HCT116 (cell line): ENCODE results near the gene WBP2NL. TPM values are rescaled to one million over a fixed set of nuclear protein-coding genes. Genes with fewer than 3 reads are reported as not detected.

Experiments used
- ATAC-seq: fragments of 200-7000 bp; cut with Tn5 transposase; 2 replicates; pipeline ENCODE4 v1.9.1; 2020; ENCODE audit warnings: mild to moderate bottlenecking, moderate library complexity
- BruUV-seq: library from RNA; stranded (reverse); fragments of 400-500 nt; replicated peaks from 2 replicates; lab custom pipeline; 2021; lab: Mats Ljungman, UMichigan
- CTCF ChIA-PET: fragments of 300-600 bp; sonication (Branson Sonifier 250); formaldehyde crosslinking; loops from one replicate; lab custom pipeline; 2021; ENCODE audit warnings: antibody characterized with exemption; lab: Charles Lee
- POLR2A ChIA-PET: fragments of 300-600, 350-600 bp; sonication (Branson Sonifier 250); formaldehyde crosslinking; loops from one replicate; lab custom pipeline; 2021; ENCODE audit warnings: antibody characterized with exemption; lab: Charles Lee
- RAD21 ChIA-PET, 2 experiments: fragments of 300-600 bp; sonication (Branson Sonifier 250); formaldehyde crosslinking; loops; one replicate each; lab custom pipeline; 2023; ENCODE audit warnings: low total read pairs in 2 of 2; ENCODE audit not compliant: uncharacterized antibody in 2 of 2, unreplicated experiment in 2 of 2, low non-redundant PET in 1 of 2; lab: Charles Lee
- DNase-seq: peaks from one replicate; pipeline ENCODE4 v3.0.0-alpha.2; 2010; ENCODE audit warnings: low read depth, low spot score
- H2AFZ ChIP-seq: fragments of 200-600 bp; shearing (Covaris generic), sonication (generic); 2 replicates; pipeline ENCODE4 v1.6.1; 2017; ENCODE audit warnings: low read depth, mixed run types, mixed read lengths, antibody characterized with exemption, low read length; ENCODE audit not compliant: poor library complexity, severe bottlenecking
- H3K27ac ChIP-seq: 2 replicates; pipeline ENCODE4 v1.5.1; 2012; ENCODE audit warnings: low read depth, low read length
- H3K27me3 ChIP-seq: fragments of 200-600 bp; sonication (generic); 2 replicates; pipeline ENCODE4 v1.6.1; 2016; ENCODE audit warnings: mixed run types, low read length, mixed read lengths; ENCODE audit not compliant: insufficient read depth
- H3K36me3 ChIP-seq, 2 experiments: fragments of 200-500 bp in 1 of 2; fragments of 200-600 bp in 1 of 2; sonication (Bioruptor generic) in 1 of 2; sonication (generic) in 1 of 2; 2 replicates each; pipeline versions ENCODE4 v1.5.1 to v1.6.1; 2014 to 2016; ENCODE audit warnings: low read length in 2 of 2, inconsistent platforms in 1 of 2, mixed read lengths in 1 of 2, mixed run types in 1 of 2; ENCODE audit not compliant: insufficient read depth in 2 of 2, control insufficient read depth in 1 of 2
- H3K4me1 ChIP-seq, 2 experiments: fragments of 200-600 bp in 1 of 2; sonication (generic) in 1 of 2; 2 replicates each; pipeline versions ENCODE4 v1.5.1 to v1.6.1; 2012 to 2017; ENCODE audit warnings: low read length in 2 of 2, inconsistent platforms in 1 of 2, mild to moderate bottlenecking in 1 of 2, mixed read lengths in 1 of 2, mixed run types in 1 of 2, moderate library complexity in 1 of 2; ENCODE audit not compliant: insufficient read depth in 2 of 2, control insufficient read depth in 1 of 2
- H3K4me2 ChIP-seq: fragments of 200-600 bp; sonication (generic); 2 replicates; pipeline ENCODE4 v1.6.1; 2017; ENCODE audit warnings: mixed run types, low read length, mixed read lengths
- H3K4me3 ChIP-seq, 2 experiments: fragments of 200-600 bp in 1 of 2; sonication (generic) in 1 of 2; replicated peaks in 1 of 2; 2 replicates each; pipeline ENCODE4 v1.5.1; 2011 to 2016; ENCODE audit warnings: low read length in 2 of 2, control low read depth in 1 of 2, low read depth in 1 of 2, mild to moderate bottlenecking in 1 of 2, mixed read lengths in 1 of 2, mixed run types in 1 of 2
- H3K79me2 ChIP-seq: fragments of 200-600 bp; sonication (generic); 2 replicates; pipeline ENCODE4 v1.6.1; 2017; ENCODE audit warnings: mild to moderate bottlenecking, mixed run types, low read length, moderate library complexity, mixed read lengths; ENCODE audit not compliant: insufficient read depth
- H3K9ac ChIP-seq: fragments of 200-600 bp; sonication (generic); 2 replicates; pipeline ENCODE4 v1.6.1; 2016; ENCODE audit warnings: low read length, mixed read lengths
- H3K9me2 ChIP-seq: fragments of 200-600 bp; sonication (generic), shearing (Covaris generic); 2 replicates; pipeline ENCODE4 v1.6.1; 2017; ENCODE audit warnings: mixed run types, mild to moderate bottlenecking, moderate library complexity; ENCODE audit not compliant: insufficient read depth
- H3K9me3 ChIP-seq, 2 experiments: fragments of 200-500 bp in 1 of 2; fragments of 200-600 bp in 1 of 2; sonication (Bioruptor generic) in 1 of 2; sonication (generic) in 1 of 2; 2 replicates each; pipeline ENCODE4 v1.6.1; 2014 to 2017; ENCODE audit warnings: low read length in 2 of 2, mixed read lengths in 2 of 2, inconsistent platforms in 1 of 2, low read depth in 1 of 2, mild to moderate bottlenecking in 1 of 2, mixed run types in 1 of 2, moderate library complexity in 1 of 2; ENCODE audit not compliant: control insufficient read depth in 1 of 2, insufficient read depth in 1 of 2
- H4K20me1 ChIP-seq: fragments of 200-600 bp; sonication (generic), shearing (Covaris generic); 2 replicates; pipeline ENCODE4 v1.6.1; 2017; ENCODE audit warnings: mixed run types, mild to moderate bottlenecking, moderate library complexity; ENCODE audit not compliant: insufficient read depth
- CBX3 ChIP-seq: IDR thresholded peaks from 2 replicates; pipeline ENCODE4 v1.6.1; 2012; ENCODE audit warnings: low read depth
- CEBPB ChIP-seq: IDR thresholded peaks from 2 replicates; pipeline ENCODE4 v1.6.1; 2012; ENCODE audit warnings: low read depth
- ELF1 ChIP-seq: IDR thresholded peaks from 2 replicates; pipeline ENCODE4 v1.6.1; 2012; ENCODE audit warnings: low read depth, borderline replicate concordance
- EZH2 ChIP-seq: fragments of 200-600 bp; sonication (generic); IDR thresholded peaks from 2 replicates; pipeline ENCODE4 v1.6.1; 2017; ENCODE audit warnings: antibody characterized with exemption, mixed run types
- EZH2phosphoT487 ChIP-seq: fragments of 200-600 bp; IDR thresholded peaks from 2 replicates; pipeline ENCODE4 v1.6.1; 2018; ENCODE audit warnings: antibody characterized with exemption, borderline replicate concordance
- FOSL1 ChIP-seq: IDR thresholded peaks from 2 replicates; pipeline ENCODE4 v1.6.1; 2012; ENCODE audit warnings: low read depth
- POLR2A ChIP-seq: IDR thresholded peaks from 2 replicates; pipeline ENCODE4 v1.7.0; 2011; ENCODE audit warnings: borderline replicate concordance; ENCODE audit not compliant: insufficient read depth, insufficient read length; ENCODE audit errors: extremely low read depth
- POLR2AphosphoS5 ChIP-seq: IDR thresholded peaks from 2 replicates; pipeline ENCODE4 v1.6.1; 2011; ENCODE audit warnings: mild to moderate bottlenecking, low read depth, low read length, moderate library complexity
- RAD21 ChIP-seq: IDR thresholded peaks from 2 replicates; pipeline ENCODE4 v1.6.1; 2012; ENCODE audit warnings: low read depth, mild to moderate bottlenecking
- SIN3A ChIP-seq: IDR thresholded peaks from 2 replicates; pipeline ENCODE4 v1.6.1; 2012; ENCODE audit warnings: low read depth
- SRF ChIP-seq: IDR thresholded peaks from 2 replicates; pipeline ENCODE4 v1.6.1; 2012; ENCODE audit warnings: low read depth
- YY1 ChIP-seq: IDR thresholded peaks from 2 replicates; pipeline ENCODE4 v1.6.1; 2011; ENCODE audit warnings: low read length, low read depth, moderate library complexity, mild to moderate bottlenecking; ENCODE audit not compliant: insufficient replicate concordance; ENCODE audit errors: extremely low read depth
- ZBTB33 ChIP-seq: IDR thresholded peaks from 2 replicates; pipeline ENCODE4 v1.6.1; 2011; ENCODE audit warnings: mild to moderate bottlenecking, low read length, moderate library complexity; ENCODE audit not compliant: insufficient replicate concordance; ENCODE audit errors: extremely low read depth
- ZFX ChIP-seq: fragments of 450-650 bp; IDR thresholded peaks from 2 replicates; pipeline ENCODE4 v1.6.1; 2017
- intact Hi-C: fragments of 100-400 bp; cut with micrococcal nuclease; formaldehyde crosslinking; loops from 2 replicates; pipeline ENCODE4 v1.10.0; 2022
- total RNA-seq: library from RNA; stranded (reverse); gene quantifications from one replicate; pipeline ENCODE4 v1.2.1, GENCODE V29; 2021; ENCODE audit not compliant: unreplicated experiment
- TF ChIP-seq, protein P1 (sequence below): IDR thresholded peaks from 2 replicates; pipeline ENCODE4 v1.6.1; 2012; ENCODE audit warnings: low read depth
- TF ChIP-seq, protein P2 (sequence below), 3 experiments: fragments of 200-600 bp in 1 of 3; sonication (generic) in 1 of 3; IDR thresholded peaks in 2 of 3; conservative IDR thresholded peaks in 1 of 3; 2 replicates each; pipeline ENCODE4 v1.5.1; 2012 to 2017; ENCODE audit warnings: low read depth in 2 of 3, low read length in 2 of 3, antibody characterized with exemption in 1 of 3, borderline replicate concordance in 1 of 3, control low read depth in 1 of 3, mild to moderate bottlenecking in 1 of 3, mixed read lengths in 1 of 3, mixed run types in 1 of 3, moderate library complexity in 1 of 3; ENCODE audit not compliant: insufficient read depth in 1 of 3
- TF ChIP-seq, protein P3 (sequence below): IDR thresholded peaks from 2 replicates; pipeline ENCODE4 v1.6.1; 2012

WBP2NL gene
- total RNA-seq, 1 experiment from 2014 or later: not detected

GRCh38 chr22:42062506-42063170, 64.0 kb downstream of the WBP2NL start:
- intact Hi-C loops: no loop called here
- Histone ChIP-seq H3K27me3 (no peaks in the 10 kb centered on the region), H3K9ac (no peak overlapping the region), H3K9me3 (peaks cover 0 to 10% of the 10 kb centered on the region in 2 experiments; a peak in 1 of 4 replicates), H3K4me3 (no peak overlapping the region), H4K20me1 (no peaks in the 10 kb centered on the region), H3K4me1 (no peaks in the 10 kb centered on the region), H2AFZ (no peak overlapping the region), H3K9me2 (no peaks in the 10 kb centered on the region), H3K4me2 (no peak overlapping the region), H3K79me2 (no peaks in the 10 kb centered on the region), H3K36me3 (peaks cover 4 to 24% of the 10 kb centered on the region in 2 experiments), H3K27ac (no peak overlapping the region)
- DNase-seq (no peak), ATAC-seq (no peak)
- RAD21 ChIA-PET: no interaction called here
- no TSS peak for BruUV-seq
- CTCF ChIA-PET: no interaction called here
- POLR2A ChIA-PET: no interaction called here
- TF ChIP-seq POLR2A: no peak
- TF ChIP-seq YY1: no peak
- no peak for TF ChIP-seq ELF1
- TF ChIP-seq RAD21: no peak
- TF ChIP-seq ZFX: no peak
- TF ChIP-seq POLR2AphosphoS5: no peak
- TF ChIP-seq, protein P1, sequence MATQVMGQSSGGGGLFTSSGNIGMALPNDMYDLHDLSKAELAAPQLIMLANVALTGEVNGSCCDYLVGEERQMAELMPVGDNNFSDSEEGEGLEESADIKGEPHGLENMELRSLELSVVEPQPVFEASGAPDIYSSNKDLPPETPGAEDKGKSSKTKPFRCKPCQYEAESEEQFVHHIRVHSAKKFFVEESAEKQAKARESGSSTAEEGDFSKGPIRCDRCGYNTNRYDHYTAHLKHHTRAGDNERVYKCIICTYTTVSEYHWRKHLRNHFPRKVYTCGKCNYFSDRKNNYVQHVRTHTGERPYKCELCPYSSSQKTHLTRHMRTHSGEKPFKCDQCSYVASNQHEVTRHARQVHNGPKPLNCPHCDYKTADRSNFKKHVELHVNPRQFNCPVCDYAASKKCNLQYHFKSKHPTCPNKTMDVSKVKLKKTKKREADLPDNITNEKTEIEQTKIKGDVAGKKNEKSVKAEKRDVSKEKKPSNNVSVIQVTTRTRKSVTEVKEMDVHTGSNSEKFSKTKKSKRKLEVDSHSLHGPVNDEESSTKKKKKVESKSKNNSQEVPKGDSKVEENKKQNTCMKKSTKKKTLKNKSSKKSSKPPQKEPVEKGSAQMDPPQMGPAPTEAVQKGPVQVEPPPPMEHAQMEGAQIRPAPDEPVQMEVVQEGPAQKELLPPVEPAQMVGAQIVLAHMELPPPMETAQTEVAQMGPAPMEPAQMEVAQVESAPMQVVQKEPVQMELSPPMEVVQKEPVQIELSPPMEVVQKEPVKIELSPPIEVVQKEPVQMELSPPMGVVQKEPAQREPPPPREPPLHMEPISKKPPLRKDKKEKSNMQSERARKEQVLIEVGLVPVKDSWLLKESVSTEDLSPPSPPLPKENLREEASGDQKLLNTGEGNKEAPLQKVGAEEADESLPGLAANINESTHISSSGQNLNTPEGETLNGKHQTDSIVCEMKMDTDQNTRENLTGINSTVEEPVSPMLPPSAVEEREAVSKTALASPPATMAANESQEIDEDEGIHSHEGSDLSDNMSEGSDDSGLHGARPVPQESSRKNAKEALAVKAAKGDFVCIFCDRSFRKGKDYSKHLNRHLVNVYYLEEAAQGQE: no peak
- no peak for TF ChIP-seq SIN3A
- no peak for TF ChIP-seq FOSL1
- TF ChIP-seq, protein P2, sequence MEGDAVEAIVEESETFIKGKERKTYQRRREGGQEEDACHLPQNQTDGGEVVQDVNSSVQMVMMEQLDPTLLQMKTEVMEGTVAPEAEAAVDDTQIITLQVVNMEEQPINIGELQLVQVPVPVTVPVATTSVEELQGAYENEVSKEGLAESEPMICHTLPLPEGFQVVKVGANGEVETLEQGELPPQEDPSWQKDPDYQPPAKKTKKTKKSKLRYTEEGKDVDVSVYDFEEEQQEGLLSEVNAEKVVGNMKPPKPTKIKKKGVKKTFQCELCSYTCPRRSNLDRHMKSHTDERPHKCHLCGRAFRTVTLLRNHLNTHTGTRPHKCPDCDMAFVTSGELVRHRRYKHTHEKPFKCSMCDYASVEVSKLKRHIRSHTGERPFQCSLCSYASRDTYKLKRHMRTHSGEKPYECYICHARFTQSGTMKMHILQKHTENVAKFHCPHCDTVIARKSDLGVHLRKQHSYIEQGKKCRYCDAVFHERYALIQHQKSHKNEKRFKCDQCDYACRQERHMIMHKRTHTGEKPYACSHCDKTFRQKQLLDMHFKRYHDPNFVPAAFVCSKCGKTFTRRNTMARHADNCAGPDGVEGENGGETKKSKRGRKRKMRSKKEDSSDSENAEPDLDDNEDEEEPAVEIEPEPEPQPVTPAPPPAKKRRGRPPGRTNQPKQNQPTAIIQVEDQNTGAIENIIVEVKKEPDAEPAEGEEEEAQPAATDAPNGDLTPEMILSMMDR (IDR thresholded peaks at IDR 0.05 in 2 of 3, conservative IDR thresholded peaks at IDR 0.05 in 1 of 3; ENCODE audit: borderline replicate concordance in 1 of 3, insufficient read depth in 1 of 3, low read depth in 2 of 3, low read length in 2 of 3): no peak
- TF ChIP-seq, protein P3, sequence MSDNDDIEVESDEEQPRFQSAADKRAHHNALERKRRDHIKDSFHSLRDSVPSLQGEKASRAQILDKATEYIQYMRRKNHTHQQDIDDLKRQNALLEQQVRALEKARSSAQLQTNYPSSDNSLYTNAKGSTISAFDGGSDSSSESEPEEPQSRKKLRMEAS: no peak
- no peak for TF ChIP-seq SRF
- no peak for TF ChIP-seq EZH2
- TF ChIP-seq CBX3: no peak
- no peak for TF ChIP-seq EZH2phosphoT487
- no peak for TF ChIP-seq ZBTB33
- TF ChIP-seq CEBPB: no peak
